ENCODE measurements around the gene MVB12B. TPM values are rescaled to one million over a fixed set of nuclear protein-coding genes. Genes with fewer than 3 reads are reported as not detected.

Gene MVB12B
- total RNA-seq, 1 donor from 2014 or later, result 7.7 TPM

GRCh38 chr9:126301985-126302603 is 24.5 kb upstream of the MVB12B start:
- intact Hi-C loops (cut with micrococcal nuclease), result loop anchor here (1.0 to 2.0 kb wide), 3 partner anchors 25 to 189 kb away; partner anchors contain the start of gene MVB12B

- intact Hi-C loops (cut with micrococcal nuclease), result loop anchor here (1.0 to 2.0 kb wide), 3 partner anchors 24 to 189 kb away; partner anchors contain the start of gene MVB12B
Observed at GRCh38 chr9:126302730-126303129, 23.9 kb upstream of the MVB12B start.

GRCh38 chr9:126303488-126303887 is 23.1 kb upstream of the MVB12B start:
- intact Hi-C loops (cut with micrococcal nuclease), result loop anchor here (2.0 kb wide), 1 partner anchor 23 kb away; the partner anchor contains the start of gene MVB12B

- intact Hi-C loops (cut with micrococcal nuclease), result no loop called here
Observed at GRCh38 chr9:126304207-126304970, 22.2 kb upstream of the MVB12B start.

GRCh38 chr9:126304971-126305320 is 21.7 kb upstream of the MVB12B start:
- intact Hi-C loops (cut with micrococcal nuclease), result no loop called here

GRCh38 chr9:126306071-126306647 is 20.5 kb upstream of the MVB12B start:
- intact Hi-C loops (cut with micrococcal nuclease), result no loop called here

- intact Hi-C loops (cut with micrococcal nuclease), result no loop called here
Observed at GRCh38 chr9:126307322-126308061, 19.1 kb upstream of the MVB12B start.

GRCh38 chr9:126309427-126310189 is 17.0 kb upstream of the MVB12B start:
- intact Hi-C loops (cut with micrococcal nuclease), result no loop called here

GRCh38 chr9:126312584-126313551 is 13.8 kb upstream of the MVB12B start:
- intact Hi-C loops (cut with micrococcal nuclease), result no loop called here

- intact Hi-C loops (cut with micrococcal nuclease), result loop anchor here (2.0 to 5.0 kb wide), 2 partner anchors 81 to 176 kb away; no protein-coding TSS in a partner anchor
Observed at GRCh38 chr9:126316085-126316655, 10.5 kb upstream of the MVB12B start.

GRCh38 chr9:126317513-126317912 is 9.1 kb upstream of the MVB12B start:
- intact Hi-C loops (cut with micrococcal nuclease), result loop anchor here (2.0 to 5.0 kb wide), 2 partner anchors 79 to 175 kb away; no protein-coding TSS in a partner anchor

GRCh38 chr9:126318858-126319257 is 7.8 kb upstream of the MVB12B start:
- intact Hi-C loops (cut with micrococcal nuclease), result loop anchor here (5.0 kb wide), 1 partner anchor 173 kb away; no protein-coding TSS in a partner anchor

GRCh38 chr9:126319671-126320070 is 7.0 kb upstream of the MVB12B start:
- intact Hi-C loops (cut with micrococcal nuclease), result loop anchor here (5.0 kb wide), 1 partner anchor 173 kb away; no protein-coding TSS in a partner anchor

GRCh38 chr9:126320158-126320922 is 6.3 kb upstream of the MVB12B start:
- intact Hi-C loops (cut with micrococcal nuclease), result no loop called here

GRCh38 chr9:126321742-126322141 is 4.9 kb upstream of the MVB12B start:
- intact Hi-C loops (cut with micrococcal nuclease), result no loop called here

- intact Hi-C loops (cut with micrococcal nuclease), result loop anchor here (2.0 kb wide), 3 partner anchors 23 to 145 kb away; no protein-coding TSS in a partner anchor
Observed at GRCh38 chr9:126325821-126326220, 808 bp upstream of the MVB12B start.

GRCh38 chr9:126327006-126327713 is 531 bp downstream of the MVB12B start:
- intact Hi-C loops (cut with micrococcal nuclease), result loop anchor here (2.0 kb wide), 3 partner anchors 24 to 144 kb away; no protein-coding TSS in a partner anchor
